Stimulated activated CD4-positive, alpha-beta T cell treated with anti-CD3 and anti-CD28 coated beads, Interleukin-1b, Interleukin-23, amount 100 ng/mL, for 48 hours (primary cell): Measurements from ENCODE around the gene TRAF3.
"Not testable (repeated sequence)": the region's sequence is repeated elsewhere in the genome, so short reads cannot be mapped to it uniquely, and the experiment has no call there.

Experiments
- DNase-seq: peaks from one replicate; pipeline ENCODE4 v3.0.0-alpha.2; 2020

The TRAF3 gene

DNA sequence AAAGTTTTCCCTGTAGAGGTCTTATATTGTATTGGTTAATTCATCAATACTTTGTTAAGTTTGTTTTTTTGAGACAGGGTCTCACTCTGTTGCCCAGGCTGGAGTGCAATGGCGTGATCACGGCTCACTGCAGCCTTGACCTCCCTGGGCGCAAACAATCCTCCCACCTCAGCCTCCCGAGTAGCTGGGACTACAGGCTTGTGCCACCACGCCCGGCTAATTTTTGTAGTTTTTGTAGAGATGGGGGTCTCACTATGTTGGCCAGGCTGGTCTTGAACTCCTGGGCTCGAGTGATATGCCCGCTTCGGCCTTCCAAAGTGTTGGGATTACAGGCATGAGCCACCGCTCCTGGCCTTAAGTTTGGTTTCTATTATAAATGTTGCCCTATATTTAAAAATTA, 149.6 kb downstream of the TRAF3 start:
- DNase-seq: not testable (repeated sequence)

DNA sequence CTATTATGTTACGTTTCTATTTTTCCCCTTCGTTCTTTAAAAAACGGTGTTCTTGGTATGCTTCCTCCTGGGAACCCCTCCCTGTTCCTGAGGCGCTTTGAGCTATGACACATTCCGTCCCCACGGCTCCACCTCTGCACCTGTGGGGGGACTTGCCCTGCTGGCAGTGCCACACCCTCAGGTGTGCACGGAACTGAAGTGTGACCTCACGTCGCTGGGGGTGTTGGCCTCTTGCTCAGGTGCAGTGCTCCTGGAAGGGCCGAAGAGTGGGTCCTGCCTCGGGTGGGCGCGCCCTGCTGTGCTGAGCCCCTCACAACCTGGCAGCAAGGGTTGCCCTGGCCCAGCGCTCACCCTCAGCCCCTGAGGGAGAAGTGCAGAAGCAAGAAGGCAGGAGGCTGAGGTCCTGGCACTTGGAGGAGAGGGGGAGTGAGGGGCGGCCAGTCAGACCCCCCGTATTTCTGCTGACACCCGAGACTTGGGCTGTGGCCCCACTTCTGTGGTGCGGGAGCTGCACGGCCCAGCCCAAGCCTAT, 150.2 kb downstream of the TRAF3 start:
- no peak for DNase-seq

DNA sequence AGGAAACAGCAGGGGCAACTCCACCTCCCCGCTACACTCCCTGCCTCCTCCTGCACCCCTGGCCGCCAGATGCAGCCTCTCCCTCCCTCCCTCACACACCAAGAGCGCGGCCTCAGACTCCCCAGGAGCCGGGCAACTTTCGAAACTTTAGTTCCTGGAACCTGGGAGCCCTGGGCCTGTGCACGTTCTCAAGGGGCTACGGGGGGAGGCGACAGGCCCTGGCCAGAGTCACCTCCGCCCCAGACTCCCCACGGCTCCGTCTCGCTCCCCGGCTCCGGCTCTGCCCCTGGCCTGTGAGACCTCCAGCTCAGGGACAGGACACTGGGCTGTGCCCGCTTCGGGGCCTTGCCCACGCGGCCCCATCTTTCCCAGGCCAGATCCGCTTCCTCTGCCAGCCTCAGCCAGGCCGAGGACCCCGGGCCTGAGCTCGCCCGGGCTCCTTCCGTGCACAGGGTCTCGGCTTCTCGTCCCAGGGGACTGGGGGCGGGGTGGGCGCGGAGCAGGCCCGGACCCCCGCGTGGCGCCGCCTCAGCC, 150.7 kb downstream of the TRAF3 start:
- no peak for DNase-seq

DNA sequence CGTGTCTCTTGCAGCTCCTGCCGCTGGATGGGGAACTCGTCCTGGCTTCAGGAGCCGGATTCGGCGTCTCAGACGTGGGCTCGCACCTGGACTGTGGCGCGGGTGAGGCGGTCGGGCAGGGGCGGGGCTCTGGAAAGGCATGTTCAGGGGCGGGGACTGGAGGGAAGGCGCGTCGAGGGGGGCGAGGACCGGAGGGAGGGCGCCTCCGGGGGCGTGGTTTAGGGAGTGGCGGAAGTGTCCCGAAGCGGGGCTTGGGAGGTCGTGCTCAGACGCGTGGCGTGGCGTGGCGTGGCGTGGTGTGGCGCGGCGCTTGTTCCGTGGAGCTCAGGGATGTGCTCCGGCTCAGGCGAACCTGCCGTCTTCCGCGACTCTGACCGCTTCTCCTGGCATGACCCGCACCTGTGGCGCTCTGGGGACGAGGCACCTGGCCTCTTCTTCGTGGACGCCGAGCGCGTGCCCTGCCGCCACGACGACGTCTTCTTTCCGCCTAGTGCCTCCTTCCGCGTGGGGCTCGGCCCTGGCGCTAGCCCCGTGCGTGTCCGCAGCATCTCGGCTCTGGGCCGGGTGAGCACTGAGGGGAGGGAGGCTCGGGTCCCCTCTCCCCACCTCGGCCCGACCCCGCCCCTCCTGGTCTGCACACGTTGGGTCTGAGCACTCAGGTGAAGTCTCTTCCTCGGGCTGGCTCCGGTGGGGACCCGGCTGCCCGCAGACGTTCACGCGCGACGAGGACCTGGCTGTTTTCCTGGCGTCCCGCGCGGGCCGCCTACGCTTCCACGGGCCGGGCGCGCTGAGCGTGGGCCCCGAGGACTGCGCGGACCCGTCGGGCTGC, 151.4 kb downstream of the TRAF3 start:
- DNase-seq: peak; percentile 56

DNA sequence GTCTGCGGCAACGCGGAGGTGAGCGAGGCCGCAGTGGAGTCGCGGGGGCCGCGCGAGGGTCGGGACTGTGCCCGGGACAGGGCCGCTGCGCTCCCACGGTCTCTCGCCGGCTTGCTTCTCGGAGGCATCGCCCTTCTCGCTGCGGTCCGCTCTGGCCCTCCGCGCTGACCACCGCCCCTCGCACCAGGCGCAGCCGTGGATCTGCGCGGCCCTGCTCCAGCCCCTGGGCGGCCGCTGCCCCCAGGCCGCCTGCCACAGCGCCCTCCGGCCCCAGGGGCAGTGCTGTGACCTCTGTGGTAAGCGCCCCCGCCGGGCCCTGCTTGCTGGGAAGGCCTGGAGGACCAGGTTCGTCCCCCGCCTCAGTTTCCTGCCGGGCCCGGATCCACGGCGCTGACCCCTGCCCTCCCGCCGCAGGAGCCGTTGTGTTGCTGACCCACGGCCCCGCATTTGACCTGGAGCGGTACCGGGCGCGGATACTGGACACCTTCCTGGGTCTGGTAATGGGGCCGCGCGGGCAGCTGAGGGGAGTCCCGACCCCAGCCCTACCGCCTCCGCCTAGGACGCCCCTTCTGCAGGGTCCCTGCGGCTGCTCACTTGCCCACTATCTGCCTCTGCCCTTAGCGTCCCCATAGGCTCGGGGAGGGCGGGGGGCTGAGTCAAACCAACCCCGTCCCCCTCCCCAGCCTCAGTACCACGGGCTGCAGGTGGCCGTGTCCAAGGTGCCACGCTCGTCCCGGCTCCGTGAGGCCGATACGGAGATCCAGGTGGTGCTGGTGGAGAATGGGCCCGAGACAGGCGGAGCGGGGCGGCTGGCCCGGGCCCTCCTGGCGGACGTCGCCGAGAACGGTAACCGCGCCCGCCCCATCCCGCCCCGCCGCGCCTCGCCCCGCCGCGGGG, 152.2 kb downstream of the TRAF3 start:
- no peak for DNase-seq

DNA sequence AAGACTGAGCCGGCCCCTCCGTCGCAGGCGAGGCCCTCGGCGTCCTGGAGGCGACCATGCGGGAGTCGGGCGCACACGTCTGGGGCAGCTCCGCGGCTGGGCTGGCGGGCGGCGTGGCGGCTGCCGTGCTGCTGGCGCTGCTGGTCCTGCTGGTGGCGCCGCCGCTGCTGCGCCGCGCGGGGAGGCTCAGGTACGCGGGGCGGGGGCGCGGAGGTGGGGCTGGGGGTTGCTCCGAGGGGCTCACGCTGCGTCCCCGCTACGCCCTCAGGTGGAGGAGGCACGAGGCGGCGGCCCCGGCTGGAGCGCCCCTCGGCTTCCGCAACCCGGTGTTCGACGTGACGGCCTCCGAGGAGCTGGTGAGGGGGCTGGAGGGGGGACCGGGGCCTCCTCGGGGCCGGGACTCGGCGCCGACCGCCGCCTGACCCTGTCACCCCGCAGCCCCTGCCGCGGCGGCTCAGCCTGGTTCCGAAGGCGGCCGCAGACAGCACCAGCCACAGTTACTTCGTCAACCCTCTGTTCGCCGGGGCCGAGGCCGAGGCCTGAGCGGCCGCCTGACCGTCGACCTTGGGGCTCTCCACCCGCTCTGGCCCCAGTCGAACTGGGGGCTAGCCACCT, 153.0 kb downstream of the TRAF3 start:
- DNase-seq: no peak

DNA sequence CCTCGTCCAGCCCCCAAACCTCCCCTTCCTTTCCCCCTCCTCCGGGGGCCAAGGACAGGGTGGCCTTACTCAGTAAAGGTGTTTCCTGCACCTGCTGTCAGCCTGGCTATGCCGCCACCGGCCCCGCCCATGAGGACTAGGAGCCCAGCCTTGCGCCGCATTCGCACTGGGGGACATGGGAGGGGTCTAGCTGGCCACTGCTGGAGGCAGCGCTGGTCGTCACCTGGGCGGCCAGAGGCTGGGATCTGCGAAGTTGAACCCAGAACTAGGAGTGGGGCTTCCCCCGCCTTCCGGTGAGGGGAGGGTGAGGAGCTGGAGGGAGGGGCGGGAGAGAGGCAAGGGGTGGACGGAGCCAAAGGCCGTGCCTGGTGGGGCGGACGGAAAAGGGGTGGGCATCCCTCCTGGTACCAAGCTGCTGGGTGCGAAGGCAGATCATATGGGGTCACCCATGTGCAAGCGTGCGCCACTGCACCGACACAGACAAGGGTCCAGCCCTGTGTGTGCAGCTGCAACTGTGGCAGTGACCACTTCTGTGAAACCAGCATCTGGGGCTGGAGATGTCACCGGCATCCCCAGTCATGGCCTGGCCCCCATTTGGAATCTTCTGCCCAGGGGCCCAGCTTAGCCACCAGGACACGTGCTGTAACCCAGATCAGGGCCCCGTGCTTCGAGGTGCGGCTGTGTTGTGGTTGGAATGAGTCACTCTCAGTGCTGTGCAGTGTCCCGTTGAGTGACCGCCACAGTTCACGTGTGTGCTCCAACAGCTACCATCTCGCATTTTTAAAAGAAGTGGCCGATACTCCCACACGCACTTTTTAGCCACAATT, 153.7 kb downstream of the TRAF3 start:
- no peak for DNase-seq

DNA sequence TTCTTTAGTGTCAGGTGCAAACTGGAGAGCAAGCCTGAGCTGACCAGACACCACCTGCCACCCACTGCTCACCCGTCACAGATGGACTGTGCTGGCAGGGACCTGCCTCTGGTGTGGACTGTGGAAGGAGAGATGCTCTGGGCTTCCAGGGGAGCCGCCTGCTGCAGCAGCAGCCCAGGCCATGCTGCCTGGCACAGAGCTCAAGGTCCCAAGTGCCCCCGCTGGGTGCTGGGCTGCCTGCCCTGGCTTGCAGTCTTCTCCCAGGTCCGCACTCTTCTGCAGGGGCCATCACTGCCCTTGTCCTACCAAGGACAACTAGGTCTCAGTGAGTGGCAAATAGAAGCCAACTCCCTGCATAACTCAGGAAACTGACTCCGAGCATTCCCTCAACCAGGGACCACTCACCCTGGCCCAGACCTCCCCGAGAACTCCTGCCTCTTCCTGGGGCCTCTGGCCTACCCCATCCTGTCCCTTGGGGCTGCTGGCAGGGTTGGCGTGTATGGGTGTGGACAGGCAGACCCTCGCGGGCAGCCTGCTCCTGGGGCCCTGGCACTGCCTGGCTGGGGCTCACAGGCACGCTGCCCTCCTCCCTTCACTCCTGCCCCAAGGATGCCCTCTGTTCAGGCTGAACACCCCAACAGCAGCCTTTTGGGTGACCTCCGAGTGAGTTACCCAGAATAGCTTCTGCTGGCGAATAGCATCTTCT, 154.5 kb downstream of the TRAF3 start:
- DNase-seq: no peak

DNA sequence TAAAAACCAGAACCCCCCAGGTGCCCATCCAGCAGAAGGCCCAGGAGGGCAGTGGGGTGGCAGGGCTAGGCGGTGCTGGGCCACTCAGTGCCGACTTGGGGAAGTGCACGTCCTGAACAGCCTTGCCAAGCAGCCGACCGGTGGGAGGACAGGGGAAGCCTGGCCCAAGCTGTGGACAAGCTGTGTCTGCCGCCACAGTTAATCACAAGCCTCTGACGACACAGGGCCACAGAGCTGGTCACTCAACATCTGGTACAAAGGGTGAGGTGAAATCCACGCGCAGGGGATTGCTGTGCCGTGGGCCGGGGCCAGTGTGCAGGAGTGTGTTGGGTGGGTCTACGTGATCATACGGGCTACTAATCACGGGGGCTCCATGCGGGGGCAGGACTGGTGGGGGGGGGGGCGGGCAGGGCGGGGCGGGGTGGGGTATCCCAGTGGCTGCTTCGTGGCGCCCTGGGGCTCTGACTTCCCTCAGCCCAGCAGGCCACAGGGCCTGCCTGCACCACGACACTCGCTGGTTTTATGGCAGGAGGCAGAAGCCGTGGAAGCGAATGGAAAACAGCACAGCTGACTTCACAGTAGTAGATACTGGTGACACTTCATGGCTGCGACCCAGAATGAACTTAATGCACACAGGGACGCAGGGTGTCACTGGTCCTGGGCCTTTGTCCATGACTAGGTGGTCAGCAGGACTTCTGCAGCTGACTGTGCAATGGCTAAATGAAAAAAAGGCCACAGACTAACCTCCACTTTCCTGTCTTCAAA, 155.4 kb downstream of the TRAF3 start:
- no peak for DNase-seq

DNA sequence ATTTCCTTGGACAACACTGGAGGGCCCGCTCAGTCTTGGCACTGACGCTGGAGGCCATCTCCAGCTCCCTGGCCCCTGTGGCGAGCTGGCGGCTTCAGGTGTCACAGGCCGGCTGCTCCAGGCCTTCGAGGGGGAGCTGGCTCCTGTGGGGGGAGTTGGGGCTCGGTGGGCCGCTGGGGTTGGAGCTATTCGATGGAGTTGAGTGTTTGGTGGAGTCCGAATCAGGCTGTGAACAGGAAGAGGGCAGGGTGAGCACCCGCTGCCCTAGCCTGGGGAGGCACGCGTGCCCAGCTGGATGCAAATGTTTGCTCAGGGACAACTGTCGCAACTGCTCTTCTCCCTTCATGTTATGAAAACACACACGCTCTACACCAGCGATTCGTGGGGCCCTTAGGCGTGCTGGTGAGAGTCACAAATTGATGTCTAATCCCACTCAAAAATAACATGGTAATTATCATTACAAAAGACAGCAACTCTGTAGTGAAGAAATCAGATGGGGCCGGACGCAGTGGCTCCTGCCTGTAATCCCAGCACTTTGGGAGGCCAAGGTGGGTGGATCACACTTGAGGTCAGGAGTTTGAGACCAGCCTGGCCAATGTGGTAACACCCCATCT, 156.5 kb downstream of the TRAF3 start:
- no peak for DNase-seq

DNA sequence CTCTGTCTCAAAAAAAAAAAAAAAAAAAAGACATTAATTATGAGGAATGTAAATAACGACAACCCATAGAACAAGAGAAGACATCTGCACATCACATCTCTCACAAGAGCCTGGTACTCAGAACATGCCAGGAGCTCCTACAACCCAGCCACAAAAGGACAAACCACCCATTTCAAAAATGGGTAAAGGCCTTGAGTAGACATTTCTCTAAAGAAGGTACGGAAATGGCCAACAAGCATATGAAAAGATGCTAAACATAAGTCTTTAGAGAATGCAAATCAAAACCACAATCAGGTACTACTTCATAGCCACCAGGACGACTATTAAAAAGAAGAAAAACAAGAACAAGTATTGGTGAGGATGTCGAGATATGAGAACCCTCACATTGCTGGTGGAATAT, 158.5 kb downstream of the TRAF3 start:
- no peak for DNase-seq

DNA sequence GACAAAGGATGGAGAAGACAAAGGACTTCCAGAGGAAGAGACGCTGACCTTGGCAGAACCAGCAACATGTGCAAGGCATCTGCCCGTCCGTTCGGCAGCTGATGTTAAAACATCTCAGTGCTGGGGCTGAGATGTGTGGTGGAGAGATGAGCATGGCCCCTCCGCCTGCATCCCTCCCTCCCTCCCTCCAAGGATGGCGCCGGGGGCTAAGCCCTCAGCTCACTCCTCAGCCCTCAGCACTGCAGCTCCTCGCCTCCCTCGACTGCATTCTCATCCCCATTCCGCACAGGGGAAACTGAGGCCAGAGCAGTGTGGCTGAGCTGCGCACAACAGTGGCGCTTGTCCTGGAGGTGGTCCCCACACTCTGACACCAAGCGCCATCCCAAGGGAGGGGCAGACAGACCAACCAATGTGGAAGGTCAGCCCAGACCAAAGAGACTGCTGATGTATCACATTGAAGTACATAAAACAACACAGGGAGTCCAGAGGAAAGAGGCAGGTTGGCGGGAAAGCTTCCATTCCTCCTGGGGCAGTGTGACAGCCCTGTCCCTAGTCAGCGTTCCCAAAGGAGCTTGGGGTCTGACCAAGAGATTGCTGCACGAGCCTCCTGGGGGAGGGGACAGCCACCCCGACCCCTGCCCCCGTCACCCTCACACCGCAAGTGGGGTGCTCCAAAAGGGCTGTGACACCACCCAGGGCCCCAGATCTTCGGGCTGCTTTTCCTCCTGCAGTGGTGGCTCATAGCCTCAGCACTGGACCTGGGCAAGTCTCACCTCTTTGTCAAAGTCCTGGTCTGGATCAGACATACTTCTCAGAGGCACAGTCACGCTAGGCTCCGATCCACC, 160.3 kb downstream of the TRAF3 start:
- DNase-seq: no peak

DNA sequence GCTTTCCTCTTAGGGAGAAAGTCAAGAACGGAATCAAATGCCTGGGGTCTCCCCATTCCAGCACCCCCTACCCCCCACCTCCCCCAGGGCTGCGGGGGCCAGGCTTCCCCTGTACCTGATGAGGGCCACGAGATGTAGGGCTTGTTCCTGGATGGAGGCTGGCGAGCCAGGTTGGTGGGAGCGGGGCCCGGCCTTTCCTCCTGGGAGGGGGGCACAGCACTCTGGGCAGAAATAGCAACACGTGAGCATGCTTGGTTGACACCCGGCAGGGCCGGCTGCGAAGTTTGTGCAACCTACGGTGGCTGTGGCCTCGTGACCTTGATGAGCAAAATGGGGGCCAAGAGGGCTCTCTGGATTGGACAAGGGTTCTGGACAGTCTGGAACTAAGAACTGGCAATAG, 160.9 kb downstream of the TRAF3 start:
- no peak for DNase-seq

DNA sequence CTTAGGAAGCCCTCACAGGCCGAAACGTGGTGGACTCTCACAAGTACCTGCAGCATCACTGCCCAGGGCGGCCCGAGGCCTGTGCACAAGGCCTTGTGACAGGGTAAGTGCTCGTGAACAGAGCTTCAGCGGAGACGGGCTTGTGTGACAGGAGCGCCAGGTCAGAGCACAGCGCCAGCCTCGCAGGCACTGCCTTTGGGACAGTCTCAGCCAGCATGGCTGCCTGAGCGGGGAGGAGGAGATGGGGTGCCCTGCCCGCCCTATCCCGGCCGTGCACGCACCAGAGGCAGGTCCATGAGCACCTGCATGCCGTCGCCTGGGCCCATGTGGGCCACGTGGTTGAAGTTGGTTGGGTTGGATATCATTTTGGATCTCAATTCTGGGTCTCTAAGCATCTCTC, 162.1 kb downstream of the TRAF3 start:
- no peak for DNase-seq

DNA sequence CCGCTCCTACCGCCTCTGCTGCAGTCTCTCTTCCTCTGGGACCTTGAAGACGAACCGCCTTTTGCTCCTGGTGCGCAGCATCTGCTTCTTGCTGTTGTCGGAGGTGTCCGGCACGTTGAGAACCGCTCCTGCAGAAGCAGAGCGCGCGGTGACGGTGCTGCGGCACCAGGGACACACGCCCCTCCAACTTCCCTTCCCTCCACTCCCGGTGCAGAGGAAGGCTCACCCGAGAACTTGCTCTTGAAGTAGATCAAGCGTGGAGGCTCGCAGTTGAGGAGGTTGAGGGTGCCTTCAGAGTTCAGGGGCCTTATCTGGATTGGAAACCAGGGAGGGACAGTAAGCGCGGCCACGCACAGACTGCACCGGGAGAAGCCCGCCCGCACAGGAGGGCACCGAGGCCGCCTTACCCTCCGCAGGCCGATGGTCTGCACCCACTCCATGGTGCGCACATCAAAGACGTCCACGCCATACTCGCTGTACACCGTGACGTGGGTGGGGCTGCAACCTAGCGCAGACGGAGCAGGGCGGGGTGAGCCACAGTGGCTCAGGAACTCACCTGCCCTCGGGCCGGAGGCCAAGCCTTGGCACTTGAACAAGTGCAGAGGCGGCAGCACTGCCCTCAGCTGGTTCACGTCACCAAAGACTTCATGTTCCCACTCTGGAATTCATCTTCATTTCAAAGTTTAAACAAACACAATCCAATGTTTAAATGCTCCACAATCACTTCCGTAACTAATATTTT, 162.7 kb downstream of the TRAF3 start:
- DNase-seq: no peak

DNA sequence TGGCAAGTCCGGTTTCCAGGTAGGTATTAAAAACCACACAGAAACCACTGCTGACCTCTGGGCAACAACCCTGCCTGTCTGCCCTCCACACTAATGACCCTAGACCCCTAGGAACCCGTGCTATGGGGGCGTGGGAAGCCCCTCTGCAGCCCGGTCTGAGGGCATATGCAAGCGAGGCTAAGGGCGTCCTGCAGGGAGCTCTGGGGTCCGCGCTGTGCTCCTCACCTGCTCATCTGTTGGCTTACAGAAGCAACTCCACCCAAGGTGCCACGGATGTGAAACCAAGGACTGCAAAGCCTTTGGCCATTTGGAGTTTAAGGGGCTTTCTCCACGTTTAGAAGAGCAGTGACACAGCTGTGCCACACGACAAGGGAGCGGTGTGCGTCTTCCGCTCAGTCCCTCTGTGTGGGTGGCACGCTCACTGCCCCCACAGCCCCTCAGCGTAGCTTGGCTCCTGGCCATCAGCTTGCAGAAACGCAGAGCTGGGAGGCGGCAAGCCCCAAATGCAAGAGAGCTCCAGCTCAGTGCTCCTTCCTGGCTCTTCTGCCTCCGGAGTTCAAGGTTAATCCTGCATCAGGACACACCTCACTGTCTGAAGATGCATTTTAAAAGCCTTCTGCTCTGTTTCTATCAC, 163.6 kb downstream of the TRAF3 start:
- no peak for DNase-seq

DNA sequence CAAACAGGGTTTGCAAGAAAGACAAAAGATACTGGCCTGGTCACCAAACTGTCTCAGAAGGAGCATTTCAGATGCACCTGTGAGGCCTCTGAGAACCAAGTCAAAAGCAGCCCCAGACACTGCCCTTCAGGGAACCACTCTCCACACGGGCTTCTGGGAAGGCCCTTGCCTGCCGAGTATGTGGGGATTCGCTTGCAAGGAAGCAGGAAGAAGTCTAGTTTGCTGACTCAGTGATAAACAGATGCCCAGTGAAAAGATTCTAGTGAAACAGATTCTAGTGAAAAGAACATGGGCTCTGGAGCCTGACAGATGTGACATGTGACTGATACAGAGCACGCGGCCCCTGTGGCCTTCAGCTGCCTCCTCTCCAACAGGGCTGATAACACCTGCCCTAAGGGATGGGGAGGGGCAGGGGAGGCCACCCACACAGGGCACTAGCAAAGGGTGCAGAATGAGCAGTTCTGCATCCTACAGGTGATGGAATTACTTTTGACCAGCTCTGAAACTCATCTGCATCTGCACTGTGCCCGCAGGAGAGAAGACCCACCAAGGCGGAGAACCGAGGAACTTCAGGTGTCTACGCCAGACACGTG, 164.3 kb downstream of the TRAF3 start:
- DNase-seq: no peak

DNA sequence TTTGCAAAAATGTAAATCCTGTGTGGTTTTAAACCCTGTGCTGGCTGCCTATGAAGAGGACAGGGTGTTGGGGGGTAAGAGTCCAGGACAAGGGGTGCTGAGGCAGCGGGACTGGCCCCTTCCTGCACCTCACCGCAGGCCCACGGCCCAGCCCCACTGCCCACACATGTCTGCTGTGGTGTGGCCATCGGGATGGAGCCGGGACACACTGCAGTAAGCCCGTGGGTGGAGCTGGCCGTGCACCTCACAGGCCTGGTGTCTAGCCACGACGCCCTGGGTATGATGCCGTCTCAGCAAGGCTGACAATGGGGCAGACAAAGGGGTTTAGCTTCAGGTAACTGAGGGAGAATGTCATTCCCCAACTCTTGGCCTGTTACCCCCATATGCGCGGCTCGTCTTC, 164.8 kb downstream of the TRAF3 start:
- DNase-seq: no peak
